Mesenchymal stem cell (in vitro differentiated cells and primary cell): Measurements from ENCODE around the gene PRKG1.

ENCODE experiments used
- DNase-seq: peaks from one replicate; pipeline ENCODE4 v3.0.0-alpha.2; 2013
- H2AFZ ChIP-seq: one replicate; pipeline ENCODE4 v1.6.1; 2013; ENCODE audit warnings: low read depth, mild to moderate bottlenecking, control low read depth, inconsistent platforms, low read length, moderate library complexity
- H2AK5ac ChIP-seq: 2 replicates; pipeline ENCODE4 v1.6.1; 2013; ENCODE audit warnings: low read length, moderate library complexity, mild to moderate bottlenecking, inconsistent platforms; ENCODE audit not compliant: severe bottlenecking
- H2BK120ac ChIP-seq: one replicate; pipeline ENCODE4 v1.6.1; 2013; ENCODE audit warnings: low read depth, mild to moderate bottlenecking, inconsistent platforms, low read length, moderate library complexity
- H2BK12ac ChIP-seq, 2 experiments: one replicate each; pipeline ENCODE4 v1.6.1; 2013; ENCODE audit warnings: inconsistent platforms in 2 of 2, low read length in 2 of 2, mild to moderate bottlenecking in 2 of 2, moderate library complexity in 2 of 2, control low read depth in 1 of 2
- H2BK15ac ChIP-seq: one replicate; pipeline ENCODE4 v1.6.1; 2013; ENCODE audit warnings: mild to moderate bottlenecking, low read depth, inconsistent platforms; ENCODE audit not compliant: poor library complexity, severe bottlenecking
- H2BK5ac ChIP-seq: 2 replicates; pipeline ENCODE4 v1.6.1; 2013; ENCODE audit warnings: low read depth, mild to moderate bottlenecking, low read length, control low read depth, inconsistent platforms; ENCODE audit not compliant: poor library complexity, severe bottlenecking
- H3K14ac ChIP-seq, 2 experiments: one replicate each; pipeline ENCODE4 v1.6.1; 2013; ENCODE audit warnings: inconsistent platforms in 2 of 2, low read length in 2 of 2, control low read depth in 1 of 2, mild to moderate bottlenecking in 1 of 2, moderate library complexity in 1 of 2
- H3K18ac ChIP-seq, 2 experiments: one replicate each; pipeline ENCODE4 v1.6.1; 2013; ENCODE audit warnings: inconsistent platforms in 2 of 2, low read length in 2 of 2, control low read depth in 1 of 2, low read depth in 1 of 2, mild to moderate bottlenecking in 1 of 2
- H3K23ac ChIP-seq, 2 experiments: one replicate each; pipeline ENCODE4 v1.6.1; 2013; ENCODE audit warnings: inconsistent platforms in 2 of 2, low read length in 2 of 2, mild to moderate bottlenecking in 2 of 2, moderate library complexity in 2 of 2, control low read depth in 1 of 2
- H3K27ac ChIP-seq: 2 replicates; pipeline ENCODE4 v1.5.1; 2013; ENCODE audit warnings: mild to moderate bottlenecking, moderate library complexity, low read length, control low read depth, inconsistent platforms; ENCODE audit not compliant: poor library complexity, severe bottlenecking
- H3K27me3 ChIP-seq, 2 experiments: 2 replicates each; pipeline versions ENCODE4 v1.6.1 to v1.7.0; 2013; ENCODE audit warnings: low read length in 2 of 2, mild to moderate bottlenecking in 2 of 2, moderate library complexity in 2 of 2, control low read depth in 1 of 2, inconsistent platforms in 1 of 2; ENCODE audit not compliant: control insufficient read depth in 1 of 2, insufficient read depth in 1 of 2
- H3K36me3 ChIP-seq, 2 experiments: 2 replicates each; pipeline versions ENCODE4 v1.6.1 to v1.7.0; 2013; ENCODE audit warnings: low read length in 2 of 2, control low read depth in 1 of 2, inconsistent platforms in 1 of 2, low read depth in 1 of 2, mild to moderate bottlenecking in 1 of 2; ENCODE audit not compliant: insufficient read depth in 2 of 2, control insufficient read depth in 1 of 2
- H3K4ac ChIP-seq, 2 experiments: one replicate each; pipeline ENCODE4 v1.6.1; 2013; ENCODE audit warnings: inconsistent platforms in 2 of 2, low read length in 2 of 2, mild to moderate bottlenecking in 2 of 2, moderate library complexity in 2 of 2, control low read depth in 1 of 2, low read depth in 1 of 2
- H3K4me1 ChIP-seq: 2 replicates; pipeline ENCODE4 v1.6.1; 2013; ENCODE audit warnings: low read depth, low read length, control low read depth; ENCODE audit not compliant: control insufficient read depth, insufficient read depth
- H3K4me2 ChIP-seq: 2 replicates; pipeline ENCODE4 v1.6.1; 2013; ENCODE audit warnings: low read length, mild to moderate bottlenecking, inconsistent platforms; ENCODE audit not compliant: poor library complexity, severe bottlenecking
- H3K4me3 ChIP-seq, 2 experiments: 2 replicates each; pipeline versions ENCODE4 v1.5.1 to v1.7.0; 2013; ENCODE audit warnings: low read length in 2 of 2, mild to moderate bottlenecking in 2 of 2, control low read depth in 1 of 2, low read depth in 1 of 2; ENCODE audit not compliant: insufficient read depth in 1 of 2
- H3K79me1 ChIP-seq: replicated peaks from 2 replicates; pipeline ENCODE4 v1.6.1; 2013; ENCODE audit warnings: mild to moderate bottlenecking, control low read depth, low read length, inconsistent platforms; ENCODE audit not compliant: poor library complexity, severe bottlenecking
- H3K9ac ChIP-seq: 2 replicates; pipeline ENCODE4 v1.7.0; 2013; ENCODE audit warnings: mild to moderate bottlenecking, low read length, moderate library complexity
- H3K9me3 ChIP-seq: 2 replicates; pipeline ENCODE4 v1.7.0; 2013; ENCODE audit warnings: mild to moderate bottlenecking, low read length; ENCODE audit not compliant: control insufficient read depth
- H4K8ac ChIP-seq: one replicate; pipeline ENCODE4 v1.6.1; 2013; ENCODE audit warnings: inconsistent platforms, mild to moderate bottlenecking, low read length, moderate library complexity
- H4K91ac ChIP-seq: one replicate; pipeline ENCODE4 v1.6.1; 2013; ENCODE audit warnings: mild to moderate bottlenecking, low read length, inconsistent platforms
- WGBS: methylation state at CpG from one replicate; pipeline ENCODE4 v1.1.7; 2013; ENCODE audit warnings: mixed read lengths; 5-methylcytosine and 5-hydroxymethylcytosine counted together

Gene PRKG1

GRCh38 chr10:51617576-51618235, 543.4 kb downstream of the PRKG1 start:
- Histone ChIP-seq H3K4ac (no peak overlapping the region), H2BK12ac (no peak overlapping the region), H3K9me3 (peaks cover 8% of the 10 kb centered on the region), H3K23ac (no peak overlapping the region), H2BK120ac (no peak overlapping the region), H3K79me1 (no peaks in the 10 kb centered on the region), H2BK15ac (no peak overlapping the region), H2BK5ac (no peak overlapping the region), H4K91ac (no peak overlapping the region), H3K27me3 (no peaks in the 10 kb centered on the region), H3K14ac (no peak overlapping the region), H4K8ac (no peak overlapping the region), H2AFZ (no peak overlapping the region), H3K18ac (no peak overlapping the region), H3K9ac (no peak overlapping the region), H3K4me2 (no peak overlapping the region), H3K4me3 (no peak overlapping the region), H3K4me1 (no peaks in the 10 kb centered on the region), H2AK5ac (no peak overlapping the region), H3K27ac (no peak overlapping the region), H3K36me3 (no peaks in the 10 kb centered on the region)
- no peak for DNase-seq
- 88% methylated on average over 4 of the region's 4 CpGs for WGBS

GRCh38 chr10:51619365-51619764, 545.1 kb downstream of the PRKG1 start:
- H3K9me3 ChIP-seq, result peaks cover 4% of the 10 kb centered on the region
- H3K4me2 ChIP-seq, result no peak overlapping the region
- H3K18ac ChIP-seq, result no peak overlapping the region
- H3K4me3 ChIP-seq, result no peak overlapping the region
- H2BK15ac ChIP-seq, result no peak overlapping the region
- H2AK5ac ChIP-seq, result no peak overlapping the region
- no peak overlapping the region for H3K14ac ChIP-seq
- no peaks in the 10 kb centered on the region for H3K27me3 ChIP-seq
- no peak overlapping the region for H2BK5ac ChIP-seq
- H3K4me1 ChIP-seq, result no peaks in the 10 kb centered on the region
- H4K91ac ChIP-seq, result no peak overlapping the region
- no peak overlapping the region for H2BK12ac ChIP-seq
- no peak overlapping the region for H2AFZ ChIP-seq
- no peaks in the 10 kb centered on the region for H3K36me3 ChIP-seq
- DNase-seq, result no peak
- no peak overlapping the region for H2BK120ac ChIP-seq
- H3K79me1 ChIP-seq, result no peaks in the 10 kb centered on the region
- no peak overlapping the region for H3K27ac ChIP-seq
- H3K23ac ChIP-seq, result no peak overlapping the region
- H3K4ac ChIP-seq, result no peak overlapping the region
- H4K8ac ChIP-seq, result no peak overlapping the region
- H3K9ac ChIP-seq, result no peak overlapping the region
- WGBS, result no CpG with 5 or more reads among the region's 1 CpG

GRCh38 chr10:51620131-51620530, 545.8 kb downstream of the PRKG1 start:
- H3K27ac ChIP-seq, result no peak overlapping the region

GRCh38 chr10:51624013-51624412, 549.7 kb downstream of the PRKG1 start:
- H3K9ac ChIP-seq, result no peak overlapping the region
- no peak for DNase-seq
- 100% methylated on average over 1 of the region's 1 CpG for WGBS

More at GRCh38 chr10:51620131-51620530, 545.8 kb downstream of the PRKG1 start:
- Histone ChIP-seq H3K4ac (no peak overlapping the region), H3K79me1 (no peaks in the 10 kb centered on the region), H3K23ac (no peak overlapping the region), H4K91ac (no peak overlapping the region), H3K4me2 (no peak overlapping the region), H3K4me1 (no peaks in the 10 kb centered on the region), H2BK15ac (no peak overlapping the region), H2BK120ac (no peak overlapping the region), H3K9ac (no peak overlapping the region), H4K8ac (no peak overlapping the region), H3K18ac (no peak overlapping the region), H2AK5ac (no peak overlapping the region), H3K36me3 (no peaks in the 10 kb centered on the region), H3K14ac (no peak overlapping the region), H3K4me3 (no peak overlapping the region), H3K9me3 (no peaks in the 10 kb centered on the region), H2AFZ (no peak overlapping the region), H2BK5ac (no peak overlapping the region), H2BK12ac (no peak overlapping the region), H3K27me3 (no peaks in the 10 kb centered on the region)
- no CpG with 5 or more reads among the region's 1 CpG for WGBS
- no peak for DNase-seq

More at GRCh38 chr10:51624013-51624412, 549.7 kb downstream of the PRKG1 start:
- Histone ChIP-seq H3K4me3 (no peak overlapping the region), H3K14ac (no peak overlapping the region), H3K9me3 (no peaks in the 10 kb centered on the region), H3K27ac (no peak overlapping the region), H3K18ac (no peak overlapping the region), H3K23ac (no peak overlapping the region), H2AK5ac (no peak overlapping the region), H3K79me1 (no peaks in the 10 kb centered on the region), H2BK120ac (no peak overlapping the region), H3K36me3 (no peaks in the 10 kb centered on the region), H2AFZ (no peak overlapping the region), H2BK15ac (no peak overlapping the region), H3K4me1 (no peaks in the 10 kb centered on the region), H3K4ac (no peak overlapping the region), H3K4me2 (no peak overlapping the region), H2BK12ac (no peak overlapping the region), H2BK5ac (no peak overlapping the region), H3K27me3 (no peaks in the 10 kb centered on the region), H4K8ac (no peak overlapping the region), H4K91ac (no peak overlapping the region)
